Tibial artery (tissue), 4 donors: ENCODE measurements around the gene CRY2.

ENCODE experiments used
- DNase-seq, 2 donors: peaks; one replicate each; pipeline ENCODE4 v3.0.0-alpha.2; 2019
- H3K27ac ChIP-seq, 2 donors: fragments of 200-600 bp; sonication (generic) in 1 of 2; 1 replicate in 1 of 2; 2 replicates in 1 of 2; pipeline ENCODE4 v1.5.1; 2018 to 2019; ENCODE audit warnings: mild to moderate bottlenecking in 1 of 2
- H3K27me3 ChIP-seq, 2 donors: fragments of 200-600 bp; sonication (generic) in 1 of 2; one replicate each; pipeline versions ENCODE4 v1.5.1 to v1.6.0; 2016 to 2019
- H3K36me3 ChIP-seq, 3 donors: fragments of 200-600 bp; sonication (generic) in 2 of 3; one replicate each; pipeline ENCODE4 v1.5.1; 2016 to 2019; ENCODE audit warnings: mild to moderate bottlenecking in 2 of 3
- H3K4me1 ChIP-seq, 4 donors: fragments of 200-600 bp; sonication (generic) in 2 of 4; 1 replicate in 3 of 4; 2 replicates in 1 of 4; pipeline ENCODE4 v1.5.1; 2016 to 2019
- H3K4me3 ChIP-seq, 2 donors: fragments of 200-600 bp; sonication (generic) in 1 of 2; 1 replicate in 1 of 2; 2 replicates in 1 of 2; pipeline ENCODE4 v1.5.1; 2018 to 2019; ENCODE audit warnings: mild to moderate bottlenecking in 2 of 2
- H3K9me3 ChIP-seq, 3 donors: fragments of 200-600 bp; sonication (generic) in 1 of 3; one replicate each; pipeline ENCODE4 v1.5.1; 2016 to 2019
- CTCF ChIP-seq, 2 experiments: fragments of 200-600 bp in 1 of 2; fragments of 450-650 bp in 1 of 2; IDR thresholded peaks; one replicate each; pipeline ENCODE4 v1.5.1; 2017 to 2019; ENCODE audit warnings: antibody characterized with exemption in 2 of 2, mild to moderate bottlenecking in 1 of 2, moderate library complexity in 1 of 2
- intact Hi-C: fragments of 100-400 bp; cut with DNase I; formaldehyde crosslinking; loops from one replicate; pipeline ENCODE4 v1.15.0; 2023; ENCODE audit warnings: low total_unique reads

Gene CRY2

DNA sequence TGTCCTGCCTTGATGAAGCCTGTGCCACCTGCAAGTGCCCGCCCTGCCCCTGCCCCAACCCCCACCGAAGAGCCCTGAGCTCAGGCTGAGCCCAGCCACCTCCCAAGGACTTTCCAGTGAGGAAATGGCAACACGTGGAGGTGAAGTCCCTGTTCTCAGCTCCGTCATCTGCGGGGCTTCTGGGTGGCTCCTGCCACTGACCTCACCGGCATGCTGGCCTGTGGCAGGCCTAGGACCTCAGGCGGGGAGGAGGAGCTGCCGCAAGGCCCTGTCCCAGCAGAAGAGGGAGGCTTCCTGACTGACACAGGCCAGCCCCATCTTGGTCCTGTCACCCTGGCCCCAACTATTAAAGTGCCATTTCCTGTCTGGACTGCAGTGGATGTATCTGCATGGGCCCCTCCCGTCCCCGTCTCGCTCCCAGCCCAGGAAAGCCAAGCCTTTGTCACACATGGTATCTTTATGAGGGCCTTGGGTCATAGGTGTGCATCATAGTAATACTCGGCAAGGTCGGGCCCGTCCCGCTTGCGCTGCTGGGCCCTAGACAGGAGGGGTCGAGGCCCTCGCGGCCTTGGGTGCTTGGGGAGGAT is 58.9 kb downstream of the CRY2 start:
- DNase-seq: no peak
- no peak for TF ChIP-seq CTCF (IDR thresholded peaks at IDR 0.05)
- no peaks in the 10 kb centered on the region for H3K27me3 ChIP-seq
- H3K4me1 ChIP-seq: peaks cover 0 to 2% (median under 1%) of the 10 kb centered on the region in 4 donors
- no peak overlapping the region for H3K27ac ChIP-seq
- H3K9me3 ChIP-seq: no peaks in the 10 kb centered on the region
- no peak overlapping the region for H3K4me3 ChIP-seq
- H3K36me3 ChIP-seq: peaks cover 11 to 61% (median 17%) of the 10 kb centered on the region in 3 donors
- intact Hi-C loops: no loop called here

- intact Hi-C loops: no loop called here
- H3K27ac ChIP-seq: no peak within 1 kb of the TSS
- no peak for DNase-seq
Measured at GRCh38 chr11:45906965-45907611, 59.8 kb downstream of the CRY2 start, which contains the start of gene FREY1. Gene FREY1, minus strand, starts transcription at chr11:45907271. Its CDS starts 26 bp downstream, at chr11:45907245.

DNA sequence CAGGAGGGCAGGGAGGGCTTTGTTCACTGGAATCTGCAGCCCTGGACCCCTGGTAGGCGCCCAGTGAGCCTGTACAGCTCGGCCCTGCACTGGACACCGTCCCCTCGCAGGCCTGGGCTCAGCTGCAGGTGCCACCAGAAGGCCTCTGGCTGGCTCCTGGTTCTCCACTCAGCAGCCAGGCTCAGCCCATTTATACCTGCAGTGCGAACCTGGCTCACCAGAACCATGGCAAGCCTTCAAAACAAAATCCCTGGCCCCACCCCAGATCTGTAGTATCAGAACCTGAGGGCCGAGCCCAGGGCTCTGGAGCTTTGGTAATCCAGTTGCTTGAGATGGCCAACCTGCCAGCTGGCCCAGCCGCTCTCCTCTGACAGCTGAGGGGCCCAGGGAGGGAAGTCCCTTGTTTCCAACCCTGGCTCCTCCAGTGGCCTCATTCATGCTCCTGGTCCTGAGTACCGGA is 60.7 kb downstream of the CRY2 start:
- no peak overlapping the region for H3K27ac ChIP-seq
- intact Hi-C loops: no loop called here
- H3K36me3 ChIP-seq: peaks cover 23 to 69% (median 35%) of the 10 kb centered on the region in 3 donors
- DNase-seq: no peak
- H3K27me3 ChIP-seq: no peaks in the 10 kb centered on the region
- TF ChIP-seq CTCF (IDR thresholded peaks at IDR 0.05): no peak
- no peaks in the 10 kb centered on the region for H3K9me3 ChIP-seq
- H3K4me1 ChIP-seq: no peaks in the 10 kb centered on the region
- no peak overlapping the region for H3K4me3 ChIP-seq

More at GRCh38 chr11:45906965-45907611, 59.8 kb downstream of the CRY2 start, which contains the start of gene FREY1:
- H3K4me1 ChIP-seq: no peaks in the 10 kb centered on the region
- TF ChIP-seq CTCF (IDR thresholded peaks at IDR 0.05): no peak
- no peak within 1 kb of the TSS for H3K4me3 ChIP-seq
- H3K9me3 ChIP-seq: no peaks in the 10 kb centered on the region
- H3K36me3 ChIP-seq: peaks cover 18 to 69% (median 26%) of the 10 kb centered on the region in 3 donors
- no peaks in the 10 kb centered on the region for H3K27me3 ChIP-seq

- TF ChIP-seq CTCF (IDR thresholded peaks at IDR 0.05): no peak
- Histone ChIP-seq H3K4me3 (no peak overlapping the region), H3K27ac (no peak overlapping the region), H3K36me3 (peaks cover 40 to 69% (median 54%) of the 10 kb centered on the region in 3 donors), H3K9me3 (no peaks in the 10 kb centered on the region), H3K4me1 (no peaks in the 10 kb centered on the region), H3K27me3 (no peaks in the 10 kb centered on the region)
- intact Hi-C loops: no loop called here
- DNase-seq: no peak
Measured at GRCh38 chr11:45909594-45910475, 62.6 kb downstream of the CRY2 start.

DNA sequence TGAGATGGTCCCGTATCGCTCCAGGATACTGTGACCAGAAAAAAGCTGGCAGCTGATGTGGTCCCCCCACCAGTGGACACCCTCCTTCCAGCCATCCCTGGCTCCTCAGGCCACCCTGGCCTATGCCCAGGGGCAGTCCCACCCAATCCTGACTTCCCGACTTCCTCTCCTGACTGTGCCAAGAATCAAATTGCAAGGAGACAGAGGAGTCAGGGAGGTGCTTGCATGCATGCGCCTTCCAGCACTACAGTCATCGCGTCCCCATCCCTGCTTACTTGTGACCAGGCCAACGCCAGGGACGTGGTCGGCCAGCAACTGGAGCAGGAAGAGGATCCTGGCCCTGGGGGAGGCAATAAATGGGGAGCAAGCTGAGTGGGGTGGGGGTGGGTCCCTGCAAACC is 63.3 kb downstream of the CRY2 start:
- Histone ChIP-seq H3K36me3 (peaks cover 40 to 71% (median 60%) of the 10 kb centered on the region in 3 donors), H3K27ac (no peak overlapping the region), H3K4me3 (no peak overlapping the region), H3K4me1 (peaks cover 0 to 1% (median 0%) of the 10 kb centered on the region in 4 donors), H3K27me3 (no peaks in the 10 kb centered on the region), H3K9me3 (no peaks in the 10 kb centered on the region)
- DNase-seq: no peak
- no peak for TF ChIP-seq CTCF (IDR thresholded peaks at IDR 0.05)
- intact Hi-C loops: no loop called here
